Stimulated activated CD4-positive, alpha-beta T cell treated with anti-CD3 and anti-CD28 coated beads, Interleukin-4, amount 100 ng/mL, for 48 hours (primary cell): ENCODE measurements around the gene DNM2.
"Not testable (repeated sequence)": the region's sequence is repeated elsewhere in the genome, so short reads cannot be mapped to it uniquely, and the experiment has no call there.

Experiments used
- DNase-seq, 2 donors: peaks; one replicate each; pipeline ENCODE4 v3.0.0-alpha.2; 2020; ENCODE audit warnings: low read depth in 2 of 2

DNM2 gene

DNA sequence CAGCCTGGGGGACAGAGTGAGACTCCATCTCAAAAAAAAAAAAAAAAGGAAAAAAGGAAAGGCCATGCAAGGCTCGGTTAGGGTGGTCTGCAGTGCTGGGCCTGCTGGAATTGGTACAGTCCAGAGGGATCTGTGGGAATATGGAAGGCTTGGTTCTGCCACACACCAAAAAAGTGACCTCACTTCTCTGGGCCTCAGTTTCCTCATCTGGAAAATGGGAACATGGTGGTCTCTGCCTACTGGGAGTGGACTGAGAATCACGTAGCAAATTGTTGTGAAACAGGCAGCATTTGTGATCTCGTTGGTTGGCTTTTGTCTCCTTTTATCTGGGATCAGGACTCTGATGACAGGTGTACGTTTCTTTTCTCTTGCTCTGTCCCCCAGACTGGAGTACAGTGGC, 7.5 kb downstream of the DNM2 start:
- no peak for DNase-seq

DNA sequence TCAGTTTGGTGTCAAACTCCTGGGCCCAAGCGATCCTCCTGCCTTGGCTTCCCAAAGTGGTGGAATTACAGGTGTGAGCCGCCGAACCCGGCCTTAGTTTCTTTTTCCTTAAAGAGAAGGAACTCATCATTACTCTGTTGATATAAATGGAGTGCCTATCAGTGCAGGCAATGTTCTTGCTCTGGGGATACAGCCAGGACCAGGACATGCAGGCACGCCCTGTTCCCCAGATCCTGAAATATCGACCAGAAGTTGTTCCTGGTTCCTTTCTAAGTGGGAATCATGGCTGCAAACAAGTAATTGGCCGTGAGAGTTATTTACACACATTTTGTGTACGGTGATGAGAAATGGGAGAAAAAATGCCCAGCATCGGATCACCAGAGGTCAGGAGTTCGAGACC, 8.4 kb downstream of the DNM2 start:
- DNase-seq: no peak

GRCh38 chr19:10727685-10728201, 9.9 kb downstream of the DNM2 start:
- no peak for DNase-seq

DNA sequence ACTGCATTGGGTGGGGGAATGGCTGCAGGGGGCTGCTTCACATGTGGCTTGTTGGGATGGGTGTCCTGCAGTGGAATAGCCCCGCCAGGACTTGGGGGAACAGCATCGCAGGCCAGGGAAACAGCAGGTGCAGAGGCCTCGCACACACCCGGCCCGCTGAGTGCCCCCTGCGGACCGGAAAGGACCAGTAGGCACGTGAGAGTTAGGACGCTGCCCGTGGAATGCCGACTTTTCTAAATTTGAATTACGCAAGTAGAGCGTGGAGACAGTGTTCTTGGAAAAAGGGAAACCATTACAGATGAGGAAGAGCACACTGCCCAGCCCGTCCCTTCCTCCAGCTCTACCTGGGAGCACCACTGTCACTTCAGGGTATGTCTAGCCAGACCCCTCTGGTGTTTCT, 11.5 kb downstream of the DNM2 start:
- DNase-seq: no peak

DNA sequence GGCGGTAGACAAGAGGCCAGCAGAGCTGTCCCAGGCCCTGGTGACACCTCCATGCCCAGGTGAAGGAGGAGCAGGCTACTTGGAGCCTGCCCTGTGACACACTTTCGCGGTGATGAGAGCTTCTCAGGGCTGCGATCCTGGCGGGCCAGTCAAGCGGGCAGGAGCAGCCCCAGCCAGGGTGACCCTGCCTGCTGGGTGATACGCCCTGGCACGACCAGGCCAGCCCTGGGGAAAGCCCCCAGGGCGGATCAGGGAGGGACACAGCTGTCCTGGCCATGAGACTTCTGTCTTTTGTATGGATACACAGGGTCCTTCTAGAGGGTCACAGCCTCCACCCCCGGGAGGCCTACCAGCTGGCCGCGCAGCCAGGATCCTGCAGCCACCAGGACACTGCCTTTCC, 13.1 kb downstream of the DNM2 start:
- no peak for DNase-seq

DNA sequence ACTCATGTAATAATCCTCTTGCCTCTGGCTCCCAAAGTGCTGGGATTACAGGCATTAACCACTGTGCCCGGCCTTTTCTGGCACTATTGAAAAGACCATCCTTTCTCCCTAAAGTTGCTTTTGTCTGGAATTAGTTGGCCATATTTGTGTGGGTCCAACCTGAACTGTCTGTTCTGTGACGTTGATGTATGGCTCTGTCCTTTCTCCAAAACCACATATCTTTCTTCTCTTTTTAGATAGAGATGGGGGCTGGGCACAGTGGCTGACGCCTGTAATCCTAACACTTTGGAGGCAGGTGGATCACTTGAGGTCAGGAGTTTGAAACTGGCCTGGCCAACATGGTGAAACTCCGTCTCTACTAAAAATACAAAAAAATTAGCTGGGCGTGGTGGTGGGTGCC, 17.9 kb downstream of the DNM2 start:
- no peak for DNase-seq

DNA sequence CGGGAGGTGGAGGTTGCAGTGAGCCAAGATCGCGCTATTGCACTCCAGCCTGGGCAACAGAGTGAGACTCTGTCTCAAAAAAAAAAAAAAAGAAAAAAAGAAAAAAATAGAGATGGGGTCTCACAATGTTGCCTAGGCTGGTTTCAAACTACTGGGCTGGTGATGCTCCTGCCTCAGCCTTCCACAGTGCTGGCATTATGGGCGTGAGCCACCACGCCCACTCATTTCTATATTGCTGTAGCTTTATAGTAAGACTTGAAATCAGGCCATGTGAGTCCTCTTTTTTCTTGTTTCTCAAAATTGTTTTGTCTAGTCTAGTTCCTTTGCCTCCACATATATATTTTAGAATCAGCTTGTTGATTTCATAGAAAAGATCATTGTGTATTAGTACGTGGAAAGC, 18.3 kb downstream of the DNM2 start:
- no peak for DNase-seq

- DNase-seq: no peak
These were observed 19.2 kb downstream of the DNM2 start for GRCh38 chr19:10736916-10737551.

DNA sequence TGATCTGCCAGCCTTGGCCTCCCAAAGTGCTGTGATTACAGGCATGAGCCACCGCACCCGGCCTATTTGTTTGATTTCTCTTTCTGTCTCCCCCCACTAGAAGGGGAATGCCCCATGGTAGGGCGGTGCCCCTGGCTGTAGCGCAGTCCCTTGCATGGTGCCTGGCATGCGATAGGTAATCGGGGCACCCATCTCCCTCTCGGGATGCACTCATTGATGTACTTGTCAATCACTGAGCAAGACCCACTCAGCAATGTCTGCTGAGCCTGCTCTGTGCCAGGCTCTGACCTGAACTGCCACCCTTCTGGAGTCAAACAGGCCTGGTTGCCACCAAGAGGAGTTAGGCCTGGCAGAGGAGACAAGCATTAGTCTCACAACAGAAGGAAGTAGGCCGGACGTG, 19.8 kb downstream of the DNM2 start:
- no peak for DNase-seq

GRCh38 chr19:10740798-10741197, 22.9 kb downstream of the DNM2 start:
- no peak for DNase-seq

DNA sequence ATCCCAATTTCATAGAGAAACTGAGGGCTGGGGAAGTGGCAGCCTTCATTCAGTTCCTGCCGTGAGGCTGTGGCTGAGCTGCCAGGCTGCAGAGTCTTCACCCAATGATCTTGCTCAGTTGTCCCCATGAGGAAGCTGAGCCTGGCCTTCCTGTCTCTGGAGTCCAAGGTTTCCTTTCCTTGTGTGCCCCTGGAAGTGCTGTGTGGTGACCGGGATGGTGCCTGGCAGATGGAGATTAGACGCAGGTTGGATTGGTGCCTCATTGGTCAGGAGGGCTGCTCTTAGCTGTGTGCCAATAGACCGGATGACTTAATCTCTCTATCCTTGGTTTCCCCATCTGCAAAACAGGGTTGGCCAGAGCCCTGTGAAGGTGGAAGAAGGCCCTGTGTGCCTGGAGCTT, 24.6 kb downstream of the DNM2 start:
- DNase-seq: no peak

DNA sequence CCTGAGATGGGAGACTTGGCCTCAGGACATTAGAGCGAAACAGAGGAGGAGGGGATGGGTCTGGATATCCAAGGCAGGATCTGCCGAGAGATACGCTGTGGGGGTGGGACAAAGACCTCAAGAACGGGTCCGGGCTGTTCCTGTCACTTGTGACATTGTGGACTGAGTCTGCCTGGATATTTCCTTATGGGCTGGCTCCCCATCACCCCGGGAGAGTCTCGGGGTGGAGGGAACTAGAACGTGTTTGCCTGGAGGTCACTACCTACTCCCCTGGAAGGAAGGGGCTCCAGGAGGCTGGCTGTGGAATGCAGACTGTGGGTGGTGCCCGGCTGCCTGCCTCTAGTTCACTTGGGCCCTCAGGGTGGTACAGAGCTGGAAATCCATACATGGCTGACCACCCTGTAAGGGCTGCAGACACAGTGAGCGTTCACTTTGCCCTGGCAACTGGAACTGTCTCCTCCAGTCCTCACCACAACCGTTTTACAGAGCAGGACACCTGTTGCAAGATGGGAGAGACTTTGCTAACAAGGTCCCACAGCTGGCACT, 26.4 kb downstream of the DNM2 start:
- no peak for DNase-seq

- DNase-seq: no peak
These were observed 27.0 kb downstream of the DNM2 start for GRCh38 chr19:10744801-10745293.

DNA sequence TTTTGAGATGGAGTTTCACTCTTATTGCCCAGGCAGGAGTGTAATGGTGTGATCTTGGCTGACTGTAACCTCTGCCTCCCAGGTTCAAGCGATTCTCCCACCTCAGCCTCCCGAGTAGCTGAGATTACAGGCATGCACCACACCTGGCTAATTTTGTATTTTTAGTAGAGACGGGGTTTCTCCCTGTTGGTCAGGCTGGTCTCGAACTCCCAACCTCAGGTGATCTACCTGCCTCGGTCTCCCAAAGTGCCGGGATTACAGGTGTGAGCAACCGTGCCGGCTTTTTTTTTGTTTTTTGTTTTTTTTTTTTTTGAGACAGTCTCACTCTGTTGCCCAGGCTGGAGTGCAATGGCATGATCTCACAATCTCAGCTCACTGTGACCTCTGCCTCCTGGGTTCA, 28.6 kb downstream of the DNM2 start:
- DNase-seq: not testable (repeated sequence)

DNA sequence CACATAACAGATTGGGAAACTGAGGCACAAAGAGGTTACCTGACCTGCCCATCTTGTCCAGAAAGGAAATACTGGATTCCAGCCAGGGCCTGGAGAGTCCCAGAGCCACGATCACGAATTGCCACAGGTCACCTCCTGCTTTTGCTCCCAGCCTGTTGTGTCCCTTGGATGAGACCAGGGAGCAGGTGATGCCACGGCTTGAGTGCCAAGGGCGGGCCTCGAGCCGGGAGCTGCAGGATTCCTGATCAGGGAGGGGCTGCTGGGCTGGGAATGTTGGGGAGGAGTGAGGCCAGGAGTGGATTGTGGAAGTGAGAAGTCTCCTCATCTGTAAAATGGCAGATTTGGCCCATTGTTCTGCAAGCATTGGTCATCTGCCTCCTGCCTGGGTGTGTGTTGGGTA, 29.4 kb downstream of the DNM2 start:
- no peak for DNase-seq

- no peak for DNase-seq
These were observed 29.8 kb downstream of the DNM2 start for GRCh38 chr19:10747674-10748073.

DNA sequence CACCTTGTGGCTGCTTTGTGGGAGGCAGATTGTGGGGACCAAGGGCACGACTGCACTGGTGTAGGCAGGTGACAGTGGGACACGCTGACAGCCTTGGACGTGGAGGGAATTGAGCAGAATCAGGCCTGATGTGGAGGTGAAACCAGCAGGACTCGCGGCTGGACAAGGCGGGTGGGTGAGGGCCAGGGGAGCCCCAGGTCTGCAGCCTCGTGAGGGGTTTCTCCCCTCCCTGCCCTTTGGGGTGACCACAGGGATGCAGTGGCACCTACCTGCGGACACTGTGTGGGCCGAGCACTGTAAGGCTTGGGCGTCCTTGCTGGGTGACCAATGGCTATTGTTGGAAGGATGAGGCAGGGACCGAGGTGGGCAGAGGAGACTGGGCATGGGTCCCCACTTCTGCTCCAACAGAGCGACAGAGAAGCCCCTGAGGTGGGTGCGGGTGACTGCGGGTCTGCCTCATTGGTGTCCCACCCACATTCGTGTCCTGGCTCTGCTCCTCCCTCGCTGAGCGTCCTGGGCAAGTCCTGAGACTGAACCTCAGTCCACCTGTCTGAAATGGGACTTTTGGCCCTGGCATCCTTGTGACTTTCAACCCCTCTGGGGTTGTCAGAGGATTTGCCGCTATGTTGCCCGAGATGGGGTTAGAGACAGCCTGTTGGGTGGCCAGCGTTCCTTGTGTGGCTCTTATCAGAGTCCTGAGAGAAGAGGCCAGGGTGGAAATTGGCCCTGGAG, 30.5 kb downstream of the DNM2 start:
- DNase-seq: no peak

DNA sequence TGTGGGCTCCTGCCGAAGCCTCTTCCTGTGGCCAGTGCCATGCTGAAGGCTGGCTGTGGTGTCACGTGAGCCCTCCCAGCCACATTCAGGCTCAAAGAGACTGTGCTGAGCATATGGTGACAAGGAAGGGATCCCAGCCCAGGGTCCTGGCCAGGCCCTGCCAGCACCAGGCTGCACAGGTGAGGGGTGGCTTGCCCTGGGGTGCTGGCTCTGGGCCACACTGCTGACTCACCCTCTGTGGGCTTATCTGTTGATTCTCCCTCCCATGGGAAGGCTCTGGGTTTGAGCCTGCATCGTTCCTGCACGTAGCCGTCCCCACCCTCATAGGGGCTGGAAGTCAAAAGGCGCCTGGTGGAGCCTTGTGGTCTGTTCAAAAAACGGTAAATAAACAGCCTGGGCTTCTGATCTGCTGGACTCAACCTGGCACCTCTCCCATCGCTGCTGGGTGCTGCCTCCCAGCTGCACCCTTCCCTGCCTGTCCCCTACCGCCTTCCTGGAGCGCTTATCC, 31.1 kb downstream of the DNM2 start:
- no peak for DNase-seq

DNA sequence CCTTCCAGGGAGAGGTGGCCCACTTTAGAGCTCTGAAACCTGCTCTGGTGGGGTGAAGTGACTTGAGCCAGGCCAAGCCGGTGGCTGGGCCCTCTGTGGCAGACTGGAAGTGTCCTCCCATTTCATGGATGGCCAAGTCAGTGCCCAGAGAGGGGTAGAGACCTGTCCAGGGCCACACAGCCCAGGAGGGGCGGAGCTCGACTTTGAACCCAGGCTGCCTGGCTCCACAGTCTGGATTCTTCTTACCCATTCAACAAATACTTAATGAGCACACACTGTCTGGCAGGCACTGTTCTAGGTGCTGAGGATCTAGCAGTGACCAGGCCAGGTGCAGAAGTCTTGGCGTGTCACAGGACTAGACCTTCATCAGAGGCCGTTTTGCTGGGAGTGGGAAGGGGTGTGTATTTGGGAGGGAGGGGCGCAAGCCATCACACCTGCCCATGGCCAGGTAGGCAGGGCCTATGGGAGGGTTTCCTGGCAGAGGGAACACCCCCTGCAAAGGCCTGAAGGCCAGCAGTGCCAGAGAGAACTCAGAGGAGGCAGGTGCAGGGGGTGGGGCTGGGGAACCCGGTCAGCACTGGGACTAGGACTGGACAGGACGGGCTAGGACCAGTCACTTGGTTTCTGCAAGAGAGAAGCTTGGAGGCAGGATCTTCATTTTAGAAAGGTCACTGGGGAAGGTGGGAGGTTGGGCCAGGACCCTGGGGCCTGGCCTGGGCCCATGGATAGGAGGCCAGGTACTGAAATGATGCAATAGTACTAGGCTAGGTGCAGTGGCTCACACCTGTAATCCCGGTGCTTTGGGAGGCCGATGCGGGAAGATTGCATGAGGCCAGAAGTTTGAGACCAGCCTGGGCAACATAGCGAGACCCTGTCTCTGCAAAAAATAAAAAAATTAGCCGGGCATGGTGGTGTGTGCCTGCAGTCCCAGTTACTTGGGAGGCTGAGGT, 31.8 kb downstream of the DNM2 start:
- no peak for DNase-seq

DNA sequence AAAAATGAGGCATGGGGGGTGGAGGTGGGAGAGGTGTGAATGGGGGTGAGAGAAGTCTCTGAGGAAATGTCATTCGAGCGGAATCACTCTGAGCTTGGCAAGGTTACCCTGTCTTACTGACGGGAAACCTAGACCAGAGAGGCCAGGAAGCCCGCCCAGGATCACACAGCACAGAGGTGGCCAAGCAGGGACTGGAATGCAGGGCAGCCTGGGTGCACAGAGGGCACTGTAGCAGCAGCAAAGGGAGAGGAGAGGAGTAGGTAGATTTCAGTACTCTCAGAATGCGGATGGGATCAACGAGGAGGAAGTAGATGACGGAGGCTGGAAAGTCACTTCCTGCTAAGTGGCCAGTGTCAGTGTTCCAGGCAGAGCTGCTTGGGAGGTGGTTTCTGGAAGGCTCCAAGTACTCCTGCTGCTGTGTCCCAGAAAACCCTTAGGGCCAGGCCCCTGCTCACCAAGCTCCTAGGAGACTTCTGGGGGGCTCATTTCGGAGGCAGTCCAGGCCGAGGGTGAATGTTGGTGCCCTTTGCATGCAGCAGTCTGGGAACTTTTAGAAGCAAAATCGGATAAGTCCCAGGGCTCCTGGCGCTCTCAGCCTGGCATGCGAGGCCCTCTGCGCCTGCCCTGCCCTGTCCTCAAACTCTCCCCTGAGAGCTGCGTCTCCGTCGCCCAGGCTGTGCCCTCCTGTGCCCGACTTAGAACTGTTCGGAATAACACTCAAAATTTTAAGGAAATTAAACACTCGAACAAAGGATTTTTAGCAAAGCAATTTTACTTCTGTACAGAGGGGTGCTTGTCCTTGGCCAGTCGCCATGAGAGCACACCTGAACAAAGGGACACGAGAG, 33.5 kb downstream of the DNM2 start:
- no peak for DNase-seq
